Mesothelial cell of epicardium (in vitro differentiated cells): ENCODE measurements around the gene MAD1L1. TPM values are rescaled to one million over a fixed set of nuclear protein-coding genes. Genes with fewer than 3 reads are reported as not detected.

Source experiments
- DNase-seq, 2 experiments: peaks; one replicate each; pipeline ENCODE4 v3.0.0; 2021; ENCODE audit warnings: low spot score in 2 of 2; ENCODE audit not compliant: unreplicated experiment in 2 of 2
- H3K27ac Mint-ChIP-seq: 2 replicates; pipeline ENCODE4 v1.8.0; 2021; ENCODE audit warnings: mixed read lengths
- H3K27me3 Mint-ChIP-seq: 2 replicates; pipeline ENCODE4 v1.8.0; 2021; ENCODE audit warnings: low read depth, mixed read lengths
- H3K36me3 Mint-ChIP-seq: 2 replicates; pipeline ENCODE4 v1.8.0; 2021; ENCODE audit warnings: mixed read lengths
- H3K4me1 Mint-ChIP-seq: 2 replicates; pipeline ENCODE4 v1.8.0; 2021; ENCODE audit warnings: mixed read lengths
- H3K4me3 Mint-ChIP-seq: 2 replicates; pipeline ENCODE4 v1.8.0; 2021; ENCODE audit warnings: mild to moderate bottlenecking, moderate library complexity, mixed read lengths
- H3K9me3 Mint-ChIP-seq: 2 replicates; pipeline ENCODE4 v1.8.0; 2021; ENCODE audit warnings: mixed read lengths
- CTCF ChIP-seq: fragments of 200-600 bp; sonication (generic); IDR thresholded peaks from one replicate; pipeline ENCODE4 v1.5.0; 2021; ENCODE audit warnings: antibody characterized with exemption; ENCODE audit not compliant: unreplicated experiment
- total RNA-seq: library from RNA; stranded (reverse); gene quantifications from 3 replicates; pipeline ENCODE4 v1.2.1, GENCODE V29; 2021

The MAD1L1 gene
- total RNA-seq, 1 donor from 2014 or later, result 45.0 TPM

DNA sequence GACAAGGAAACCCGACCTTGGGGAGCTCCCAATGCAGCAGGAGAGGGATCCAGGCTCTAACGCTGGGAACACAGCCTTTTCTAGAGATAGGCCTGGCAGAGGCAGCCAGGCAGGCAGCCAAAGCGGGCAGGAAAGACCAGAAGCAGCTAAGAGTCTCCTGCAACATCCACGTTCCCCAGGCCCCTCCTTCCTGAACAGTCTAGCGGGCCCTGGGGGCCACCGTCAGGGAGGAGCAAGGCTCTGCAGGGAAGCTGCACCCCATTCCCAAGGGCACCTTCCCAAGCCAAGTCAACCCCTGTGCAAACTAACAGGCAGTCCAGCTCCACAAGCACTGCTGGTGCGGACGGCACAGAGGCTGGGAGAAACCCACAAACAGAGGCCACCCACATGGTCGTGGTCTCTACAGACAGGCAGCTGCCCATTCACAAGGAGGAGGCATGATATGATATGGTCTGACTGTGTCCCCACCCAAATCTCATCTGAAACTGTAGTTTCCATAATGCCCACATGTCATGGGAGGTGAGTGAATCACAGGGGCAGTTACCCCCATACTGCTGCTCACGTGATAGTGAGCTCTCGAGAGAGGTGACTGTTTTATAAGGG lies 115.7 kb downstream of the MAD1L1 start:
- no peak overlapping the region for H3K4me3 Mint-ChIP-seq
- peaks cover 13% of the 10 kb centered on the region for H3K36me3 Mint-ChIP-seq
- H3K27me3 Mint-ChIP-seq, result no peaks in the 10 kb centered on the region
- no peaks in the 10 kb centered on the region for H3K9me3 Mint-ChIP-seq
- TF ChIP-seq CTCF, result no peak
- no peak for DNase-seq
- peaks cover 17% of the 10 kb centered on the region for H3K4me1 Mint-ChIP-seq
- no peak overlapping the region for H3K27ac Mint-ChIP-seq

GRCh38 chr7:2116448-2116810 lies 116.3 kb downstream of the MAD1L1 start:
- H3K27ac Mint-ChIP-seq, result no peak overlapping the region

DNA sequence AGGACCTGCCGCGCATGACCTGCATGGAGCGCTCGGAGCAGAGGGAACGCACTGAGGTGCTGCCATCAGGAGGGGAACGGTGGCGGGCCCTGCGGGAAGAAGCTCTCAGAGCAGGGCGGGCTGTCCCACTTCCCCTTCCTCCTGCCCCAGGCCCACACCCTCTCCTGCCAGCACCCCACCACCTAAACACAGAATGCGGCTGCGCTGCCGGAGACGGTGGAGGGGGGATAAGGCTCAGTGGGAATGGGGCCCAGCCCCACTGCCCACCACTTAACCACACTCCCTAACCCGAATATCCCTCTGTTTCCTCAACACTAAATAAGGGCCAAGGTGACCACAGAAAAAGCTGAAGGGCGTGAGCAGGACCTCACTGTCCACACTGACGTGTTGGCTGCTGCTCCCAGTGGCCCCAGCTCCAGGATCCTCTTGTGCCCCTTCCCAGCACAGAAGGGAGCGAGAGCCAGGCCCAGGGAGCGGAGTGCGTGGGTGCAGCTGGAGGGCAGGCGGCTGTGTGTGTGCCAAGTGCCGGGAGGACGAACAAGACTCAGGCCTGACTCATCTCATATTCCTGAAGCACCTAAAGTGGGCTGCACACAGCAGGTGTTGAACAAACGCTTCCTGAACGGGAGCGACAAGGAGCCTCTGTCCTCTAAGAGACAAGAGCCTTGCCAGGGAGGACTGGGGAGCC lies 116.8 kb downstream of the MAD1L1 start:
- peaks cover 13% of the 10 kb centered on the region for H3K36me3 Mint-ChIP-seq
- TF ChIP-seq CTCF, result no peak
- H3K27ac Mint-ChIP-seq, result no peak overlapping the region
- no peak overlapping the region for H3K4me3 Mint-ChIP-seq
- H3K4me1 Mint-ChIP-seq, result peaks cover 21% of the 10 kb centered on the region
- no peaks in the 10 kb centered on the region for H3K9me3 Mint-ChIP-seq
- no peaks in the 10 kb centered on the region for H3K27me3 Mint-ChIP-seq
- DNase-seq, result no peak

More at GRCh38 chr7:2116448-2116810, 116.3 kb downstream of the MAD1L1 start:
- Mint-ChIP-seq H3K4me3 (no peak overlapping the region), H3K36me3 (peaks cover 13% of the 10 kb centered on the region), H3K27me3 (no peaks in the 10 kb centered on the region), H3K4me1 (peaks cover 17% of the 10 kb centered on the region), H3K9me3 (no peaks in the 10 kb centered on the region)
- no peak for TF ChIP-seq CTCF
- no peak for DNase-seq

GRCh38 chr7:2114926-2115759 lies 117.6 kb downstream of the MAD1L1 start:
- Mint-ChIP-seq H3K27ac (no peak overlapping the region), H3K4me3 (no peak overlapping the region), H3K9me3 (no peaks in the 10 kb centered on the region), H3K4me1 (peaks cover 24% of the 10 kb centered on the region), H3K27me3 (no peaks in the 10 kb centered on the region), H3K36me3 (peaks cover 13% of the 10 kb centered on the region)
- TF ChIP-seq CTCF, result no peak
- DNase-seq, result no peak

DNA sequence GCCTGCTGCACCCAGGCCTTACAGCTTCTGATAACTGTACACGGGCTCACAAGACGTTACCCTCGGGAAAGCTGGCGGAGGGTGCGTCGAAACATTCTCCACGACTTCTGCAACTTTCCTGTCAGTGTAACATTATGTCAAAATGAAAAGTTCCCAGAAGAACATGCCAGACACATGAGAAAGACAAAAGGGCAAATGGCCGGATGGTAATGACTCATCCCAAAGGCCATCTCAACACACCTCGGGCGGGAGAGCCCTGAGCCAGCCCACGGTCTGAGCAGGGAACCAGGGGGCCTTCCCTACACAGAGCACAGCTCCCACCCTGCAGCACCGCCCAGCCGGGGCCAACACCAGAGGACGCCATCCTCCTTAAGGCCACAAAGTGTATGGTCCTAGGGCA lies 118.7 kb downstream of the MAD1L1 start:
- Mint-ChIP-seq H3K27ac (no peak overlapping the region), H3K27me3 (no peaks in the 10 kb centered on the region), H3K4me1 (peaks cover 24% of the 10 kb centered on the region), H3K9me3 (no peaks in the 10 kb centered on the region), H3K4me3 (no peak overlapping the region), H3K36me3 (peaks cover 13% of the 10 kb centered on the region)
- TF ChIP-seq CTCF, result no peak
- DNase-seq, result no peak
